Suprapubic skin (tissue), 4 donors: Measurements from ENCODE around the gene PKLR. TPM values are rescaled to one million over a fixed set of nuclear protein-coding genes. Genes with fewer than 3 reads are reported as not detected.
A peak's percentile ranks its signal among the peaks of the same experiment; 100 is the strongest.

Experiments used
- DNase-seq, 2 donors: peaks; one replicate each; pipeline ENCODE4 v3.0.0-alpha.2; 2019; ENCODE audit warnings: low spot score in 2 of 2
- H3K27ac ChIP-seq: fragments of 200-600 bp; sonication (generic); one replicate; pipeline ENCODE4 v1.5.1; 2019
- H3K27me3 ChIP-seq: fragments of 200-600 bp; sonication (generic); one replicate; pipeline ENCODE4 v1.5.1; 2019
- H3K36me3 ChIP-seq: fragments of 200-600 bp; sonication (generic); one replicate; pipeline ENCODE4 v1.5.1; 2019
- H3K4me1 ChIP-seq: fragments of 200-600 bp; sonication (generic); one replicate; pipeline ENCODE4 v1.5.1; 2019
- H3K4me3 ChIP-seq: fragments of 200-600 bp; sonication (generic); one replicate; pipeline ENCODE4 v1.5.1; 2019; ENCODE audit warnings: mild to moderate bottlenecking
- H3K9me3 ChIP-seq: fragments of 200-600 bp; sonication (generic); one replicate; pipeline ENCODE4 v1.5.1; 2019
- CTCF ChIP-seq, 2 donors: fragments of 200-600 bp in 1 of 2; fragments of 450-650 bp in 1 of 2; sonication (generic) in 1 of 2; IDR thresholded peaks; one replicate each; pipeline ENCODE4 v1.5.1; 2016 to 2019; ENCODE audit warnings: antibody characterized with exemption in 2 of 2, mild to moderate bottlenecking in 1 of 2, moderate library complexity in 1 of 2
- EP300 ChIP-seq: sonication (generic); formaldehyde crosslinking; IDR thresholded peaks from one replicate; pipeline ENCODE4 v1.6.1; 2017; ENCODE audit warnings: antibody characterized with exemption
- POLR2A ChIP-seq, 2 donors: fragments of 450-650 bp; IDR thresholded peaks; one replicate each; pipeline ENCODE4 v1.6.1; 2017; ENCODE audit warnings: antibody characterized with exemption in 2 of 2, mild to moderate bottlenecking in 2 of 2, moderate library complexity in 2 of 2
- POLR2AphosphoS5 ChIP-seq, 3 donors: sonication (generic); formaldehyde crosslinking; IDR thresholded peaks; one replicate each; pipeline ENCODE4 v1.6.1; 2017; ENCODE audit warnings: antibody characterized with exemption in 3 of 3
- WGBS: methylation state at CpG from one replicate; pipeline ENCODE4 v1.1.5; 2018; 5-methylcytosine and 5-hydroxymethylcytosine counted together
- total RNA-seq, 4 donors: library from RNA; depleted of rRNA; stranded (reverse); fragments of >200 nt; gene quantifications; one replicate each; pipeline ENCODE4 v1.1.0, GENCODE V29; 2016

The PKLR gene
- total RNA-seq, 4 donors from 2014 or later, result 0.24 to 2.5 (median 2.1) TPM

GRCh38 chr1:155327981-155328380 lies 26.7 kb upstream of the PKLR start:
- Histone ChIP-seq H3K27ac (no peak overlapping the region), H3K4me3 (no peak overlapping the region), H3K9me3 (no peaks in the 10 kb centered on the region), H3K36me3 (peaks cover 53% of the 10 kb centered on the region), H3K4me1 (peaks cover 18% of the 10 kb centered on the region), H3K27me3 (no peaks in the 10 kb centered on the region)
- 83% methylated on average over 4 of the region's 4 CpGs for WGBS
- DNase-seq, result no peak
- no peak for TF ChIP-seq EP300
- no peak for TF ChIP-seq POLR2A (IDR thresholded peaks at IDR 0.05)

DNA sequence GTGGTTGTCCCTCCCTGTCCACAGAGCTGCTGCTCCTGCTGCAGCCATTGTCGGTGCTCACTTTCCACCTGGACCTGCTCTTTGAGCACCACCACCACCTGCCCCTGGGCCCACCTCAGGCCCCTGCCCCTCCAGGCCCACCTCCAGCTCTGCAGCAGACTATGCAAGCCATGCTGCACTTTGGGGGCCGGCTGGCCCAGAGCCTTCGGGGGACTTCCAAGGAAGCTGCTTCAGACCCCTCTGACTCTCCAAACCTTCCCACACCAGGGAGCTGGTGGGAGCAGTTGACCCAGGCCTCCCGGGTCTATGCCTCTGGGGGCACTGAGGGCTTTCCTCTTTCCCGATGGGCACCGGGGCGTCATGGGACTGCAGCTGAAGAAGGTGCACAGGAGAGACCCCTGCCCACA lies 25.4 kb upstream of the PKLR start:
- H3K9me3 ChIP-seq, result no peaks in the 10 kb centered on the region
- 78% methylated on average over 6 of the region's 7 CpGs for WGBS
- H3K36me3 ChIP-seq, result peaks cover 50% of the 10 kb centered on the region
- H3K27me3 ChIP-seq, result no peaks in the 10 kb centered on the region
- H3K27ac ChIP-seq, result no peak overlapping the region
- no peak for DNase-seq
- no peak overlapping the region for H3K4me3 ChIP-seq
- H3K4me1 ChIP-seq, result peaks cover 32% of the 10 kb centered on the region
- TF ChIP-seq POLR2AphosphoS5 (IDR thresholded peaks at IDR 0.05) (no peak), EP300 (no peak), CTCF (IDR thresholded peaks at IDR 0.05) (no peak), POLR2A (IDR thresholded peaks at IDR 0.05) (no peak)

DNA sequence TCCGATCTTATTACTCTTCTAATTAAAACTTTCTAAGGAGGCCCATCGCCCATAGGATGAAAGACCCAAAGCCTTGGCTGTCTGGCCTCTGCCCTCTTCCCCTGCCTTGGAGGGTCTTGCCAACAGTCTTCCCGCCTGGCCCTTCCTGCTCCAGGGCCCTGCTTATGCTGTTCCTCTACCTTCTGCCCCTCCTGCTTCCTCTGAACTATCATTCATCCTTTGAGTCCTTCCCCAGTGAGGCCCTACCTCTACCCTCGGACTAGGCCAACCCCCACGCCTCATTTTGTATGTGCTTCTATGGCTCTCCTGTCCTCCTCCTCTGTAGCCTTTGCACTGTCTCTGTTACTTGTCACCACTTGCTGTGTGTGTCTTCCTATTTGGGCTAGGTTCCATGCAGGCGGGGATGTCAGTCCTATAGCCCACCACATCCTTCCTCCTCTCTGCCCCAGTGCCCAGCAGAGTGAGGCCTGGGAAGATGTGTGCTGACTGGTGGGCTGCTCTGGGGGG lies 24.8 kb upstream of the PKLR start:
- H3K27ac ChIP-seq, result no peak overlapping the region
- no peak for DNase-seq
- TF ChIP-seq POLR2A (IDR thresholded peaks at IDR 0.05), result no peak
- TF ChIP-seq POLR2AphosphoS5 (IDR thresholded peaks at IDR 0.05), result no peak
- no peak for TF ChIP-seq CTCF (IDR thresholded peaks at IDR 0.05)
- TF ChIP-seq EP300, result no peak
- 87% methylated on average over 6 of the region's 6 CpGs for WGBS
- H3K36me3 ChIP-seq, result peaks cover 45% of the 10 kb centered on the region
- H3K4me3 ChIP-seq, result no peak overlapping the region
- peaks cover 37% of the 10 kb centered on the region for H3K4me1 ChIP-seq
- H3K9me3 ChIP-seq, result no peaks in the 10 kb centered on the region
- H3K27me3 ChIP-seq, result no peaks in the 10 kb centered on the region

GRCh38 chr1:155325603-155325893 lies 24.3 kb upstream of the PKLR start:
- H3K9me3 ChIP-seq, result no peaks in the 10 kb centered on the region
- H3K36me3 ChIP-seq, result peaks cover 41% of the 10 kb centered on the region
- WGBS, result 49% methylated on average over 6 of the region's 6 CpGs
- DNase-seq, result no peak
- no peaks in the 10 kb centered on the region for H3K27me3 ChIP-seq
- peak overlapping the region; percentile 79 for H3K4me3 ChIP-seq
- H3K27ac ChIP-seq, result peak overlapping the region; percentile 12
- TF ChIP-seq EP300 (no peak), CTCF (IDR thresholded peaks at IDR 0.05) (no peak), POLR2AphosphoS5 (IDR thresholded peaks at IDR 0.05) (no peak), POLR2A (IDR thresholded peaks at IDR 0.05) (no peak)
- peaks cover 42% of the 10 kb centered on the region for H3K4me1 ChIP-seq

DNA sequence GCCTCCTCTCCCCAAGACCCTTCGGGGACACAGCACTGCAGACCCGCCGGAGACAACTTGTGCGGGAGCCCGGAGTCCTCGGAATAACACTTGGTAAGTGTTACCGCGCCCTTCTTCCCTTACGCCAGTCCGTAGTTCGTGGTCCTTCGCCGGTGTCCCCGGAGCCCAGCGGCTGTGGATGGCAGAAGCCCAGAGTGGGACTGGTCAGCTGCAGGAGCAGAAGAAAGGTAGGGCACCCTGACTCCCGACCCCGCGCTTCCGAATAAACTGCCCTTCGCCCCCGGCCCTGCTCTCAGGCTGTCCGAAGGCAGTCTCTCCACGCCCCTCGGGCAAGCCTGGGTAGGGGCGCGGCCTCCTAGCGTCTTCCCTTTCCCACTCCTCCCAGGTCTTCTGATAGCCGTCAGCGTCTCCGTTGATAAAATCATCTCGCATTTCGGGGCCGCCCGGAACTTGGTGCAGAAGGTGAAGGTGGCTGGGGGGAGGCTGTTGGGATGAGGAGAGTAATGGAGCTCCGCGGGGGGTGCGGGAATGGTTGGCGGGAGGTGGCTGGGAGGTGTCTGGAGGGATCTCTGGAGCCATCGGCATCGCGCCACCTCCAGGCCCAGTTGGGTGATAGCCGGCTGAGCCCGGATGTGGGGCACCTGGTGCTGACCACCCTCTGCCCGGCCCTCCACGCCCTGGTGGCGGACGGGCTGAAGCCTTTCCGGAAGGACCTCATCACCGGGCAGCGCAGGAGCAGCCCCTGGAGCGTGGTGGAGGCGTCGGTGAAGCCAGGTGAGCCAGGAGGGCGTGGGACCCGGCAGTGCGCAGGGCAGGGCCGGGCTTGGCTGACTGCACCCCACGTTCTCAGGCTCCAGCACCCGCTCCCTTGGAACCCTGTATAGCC lies 23.7 kb upstream of the PKLR start:
- 25% methylated on average over 34 of the region's 59 CpGs for WGBS
- peak in 1 of 2 donors; percentile 29 for TF ChIP-seq CTCF (IDR thresholded peaks at IDR 0.05)
- no peak for TF ChIP-seq POLR2A (IDR thresholded peaks at IDR 0.05)
- DNase-seq, result peak; percentile 81 to 84
- Histone ChIP-seq H3K27ac (peak overlapping the region; percentile 88), H3K9me3 (no peaks in the 10 kb centered on the region), H3K4me1 (peaks cover 48% of the 10 kb centered on the region), H3K4me3 (peak overlapping the region; percentile 79), H3K27me3 (no peaks in the 10 kb centered on the region), H3K36me3 (peaks cover 35% of the 10 kb centered on the region)
